SJSA1 (cell line): ENCODE measurements around the gene RBP4. TPM values are rescaled to one million over a fixed set of nuclear protein-coding genes. Genes with fewer than 3 reads are reported as not detected.

Experiments
- DNase-seq, 2 experiments: peaks; one replicate each; pipeline ENCODE4 v3.0.0-alpha.2; 2015 to 2020; ENCODE audit warnings: low spot score in 2 of 2, low read depth in 1 of 2
- H3K27ac ChIP-seq: fragments of 250-450 bp; sonication (Bioruptor Pico); 2 replicates; pipeline ENCODE4 v1.5.1; 2020; ENCODE audit warnings: mild to moderate bottlenecking, moderate library complexity
- H3K27me3 ChIP-seq: fragments of 250-450 bp; sonication (Bioruptor Pico); replicated peaks from 2 replicates; pipeline ENCODE4 v1.5.1; 2020; ENCODE audit warnings: mild to moderate bottlenecking, moderate library complexity
- H3K36me3 ChIP-seq: fragments of 250-450 bp; sonication (Bioruptor Pico); 2 replicates; pipeline ENCODE4 v1.5.1; 2020; ENCODE audit warnings: mild to moderate bottlenecking
- H3K4me1 ChIP-seq: fragments of 250-450 bp; sonication (Bioruptor Pico); replicated peaks from 2 replicates; pipeline ENCODE4 v1.6.1; 2021; ENCODE audit warnings: mild to moderate bottlenecking
- H3K4me3 ChIP-seq: fragments of 250-450 bp; sonication (Bioruptor Pico); 2 replicates; pipeline ENCODE4 v1.5.1; 2020; ENCODE audit warnings: mild to moderate bottlenecking
- H3K9me3 ChIP-seq: fragments of 250-450 bp; sonication (Bioruptor Pico); replicated peaks from 2 replicates; pipeline ENCODE4 v1.5.1; 2020; ENCODE audit warnings: mild to moderate bottlenecking
- total RNA-seq: library from RNA; depleted of rRNA; stranded (reverse); fragments of >200 nt; shearing (Covaris generic); gene quantifications from 2 replicates; pipeline ENCODE4 v1.2.3, GENCODE V29; 2014

Gene RBP4
- total RNA-seq, 1 experiment from 2014 or later, result 19.3 TPM

GRCh38 chr10:93570383-93570782 is 30.7 kb downstream of the RBP4 start:
- Histone ChIP-seq H3K36me3 (no peaks in the 10 kb centered on the region), H3K4me3 (no peak overlapping the region), H3K27me3 (peaks cover 36% of the 10 kb centered on the region), H3K27ac (no peak overlapping the region), H3K4me1 (peaks cover 13% of the 10 kb centered on the region), H3K9me3 (no peaks in the 10 kb centered on the region)
- DNase-seq, result no peak

- H3K27ac ChIP-seq, result no peak overlapping the region
- H3K27me3 ChIP-seq, result peaks cover 31% of the 10 kb centered on the region
Measured at GRCh38 chr10:93568105-93568390, 33.0 kb downstream of the RBP4 start.

GRCh38 chr10:93567277-93568104 is 33.5 kb downstream of the RBP4 start:
- H3K9me3 ChIP-seq, result no peaks in the 10 kb centered on the region
- H3K4me1 ChIP-seq, result peaks cover 13% of the 10 kb centered on the region
- no peak overlapping the region for H3K4me3 ChIP-seq
- H3K27ac ChIP-seq, result no peak overlapping the region
- H3K36me3 ChIP-seq, result no peaks in the 10 kb centered on the region
- H3K27me3 ChIP-seq, result peaks cover 31% of the 10 kb centered on the region
- DNase-seq, result no peak

More at GRCh38 chr10:93568105-93568390, 33.0 kb downstream of the RBP4 start:
- Histone ChIP-seq H3K4me3 (no peak overlapping the region), H3K9me3 (no peaks in the 10 kb centered on the region), H3K36me3 (no peaks in the 10 kb centered on the region), H3K4me1 (peaks cover 13% of the 10 kb centered on the region)
- DNase-seq, result no peak

GRCh38 chr10:93566435-93567276 is 34.4 kb downstream of the RBP4 start, which contains the start of gene FFAR4:
FFAR4 (plus strand) TSS chr10:93566665; CDS start chr10:93566721, 56 bp downstream.
- no peak for DNase-seq
- Histone ChIP-seq H3K9me3 (no peaks in the 10 kb centered on the region), H3K36me3 (no peaks in the 10 kb centered on the region), H3K27me3 (peaks cover 31% of the 10 kb centered on the region), H3K4me3 (peak within 1 kb of the TSS; percentile 21), H3K27ac (no peak within 1 kb of the TSS), H3K4me1 (peaks cover 13% of the 10 kb centered on the region)

DNA sequence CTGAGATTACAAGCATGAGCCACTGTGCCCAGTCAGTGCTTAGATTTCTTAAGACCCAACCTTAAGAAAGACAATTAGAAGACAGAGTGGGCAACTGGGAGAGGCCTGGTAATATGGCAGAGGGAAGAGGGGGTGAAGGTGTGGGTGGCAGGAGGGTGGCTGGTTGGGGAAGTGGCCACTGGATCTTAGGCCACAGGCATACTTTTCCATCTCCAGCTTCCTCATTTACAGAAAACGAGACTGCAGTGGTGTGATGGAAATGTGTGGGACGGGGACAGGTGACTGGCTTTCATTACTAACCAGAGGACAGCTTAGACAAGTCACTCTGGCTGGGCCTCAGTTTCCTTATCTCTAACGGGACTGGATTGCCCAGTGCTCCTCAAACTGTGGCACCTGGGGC is 35.6 kb downstream of the RBP4 start:
- no peak for DNase-seq
- Histone ChIP-seq H3K9me3 (no peaks in the 10 kb centered on the region), H3K36me3 (no peaks in the 10 kb centered on the region), H3K4me3 (no peak overlapping the region), H3K4me1 (peaks cover 13% of the 10 kb centered on the region), H3K27ac (no peak overlapping the region), H3K27me3 (peaks cover 31% of the 10 kb centered on the region)

DNA sequence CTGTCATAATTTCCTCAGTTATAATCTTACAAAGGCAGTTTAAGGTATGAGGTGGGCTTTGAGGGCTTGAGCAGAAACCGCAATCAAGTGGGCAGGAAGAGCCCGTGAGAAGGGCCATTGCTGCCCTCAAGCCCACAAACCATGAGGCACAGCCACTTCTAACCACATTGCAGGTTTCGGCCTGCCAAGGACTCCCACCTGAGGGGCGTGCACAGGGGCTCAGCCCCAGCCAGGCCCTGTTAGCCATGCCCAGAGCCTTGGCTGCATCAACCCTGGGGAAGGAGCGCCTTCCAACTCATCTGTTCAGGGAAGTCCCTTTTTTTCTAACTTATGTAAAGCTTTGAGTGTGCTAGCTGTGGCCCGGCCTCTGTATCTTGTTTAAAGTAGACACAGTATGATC is 40.5 kb downstream of the RBP4 start:
- no peak overlapping the region for H3K27ac ChIP-seq
- no peak overlapping the region for H3K4me3 ChIP-seq
- H3K9me3 ChIP-seq, result no peaks in the 10 kb centered on the region
- no peaks in the 10 kb centered on the region for H3K27me3 ChIP-seq
- no peaks in the 10 kb centered on the region for H3K4me1 ChIP-seq
- H3K36me3 ChIP-seq, result no peaks in the 10 kb centered on the region
- no peak for DNase-seq

- peaks cover 5% of the 10 kb centered on the region for H3K4me1 ChIP-seq
- no peak overlapping the region for H3K27ac ChIP-seq
- DNase-seq, result no peak
- no peak overlapping the region for H3K4me3 ChIP-seq
- no peaks in the 10 kb centered on the region for H3K27me3 ChIP-seq
- H3K9me3 ChIP-seq, result no peaks in the 10 kb centered on the region
- no peaks in the 10 kb centered on the region for H3K36me3 ChIP-seq
Measured at GRCh38 chr10:93559490-93559889, 41.5 kb downstream of the RBP4 start.

GRCh38 chr10:93554760-93555432 is 46.1 kb downstream of the RBP4 start:
- H3K36me3 ChIP-seq, result no peaks in the 10 kb centered on the region
- H3K4me1 ChIP-seq, result peaks cover 5% of the 10 kb centered on the region
- no peak overlapping the region for H3K4me3 ChIP-seq
- H3K27ac ChIP-seq, result no peak overlapping the region
- H3K27me3 ChIP-seq, result no peaks in the 10 kb centered on the region
- peak; percentile 48 to 81 for DNase-seq
- no peaks in the 10 kb centered on the region for H3K9me3 ChIP-seq

GRCh38 chr10:93554316-93554663 is 46.7 kb downstream of the RBP4 start:
- Histone ChIP-seq H3K4me1 (peaks cover 5% of the 10 kb centered on the region), H3K9me3 (no peaks in the 10 kb centered on the region), H3K4me3 (no peak overlapping the region), H3K27me3 (no peaks in the 10 kb centered on the region), H3K27ac (no peak overlapping the region), H3K36me3 (no peaks in the 10 kb centered on the region)
- no peak for DNase-seq

DNA sequence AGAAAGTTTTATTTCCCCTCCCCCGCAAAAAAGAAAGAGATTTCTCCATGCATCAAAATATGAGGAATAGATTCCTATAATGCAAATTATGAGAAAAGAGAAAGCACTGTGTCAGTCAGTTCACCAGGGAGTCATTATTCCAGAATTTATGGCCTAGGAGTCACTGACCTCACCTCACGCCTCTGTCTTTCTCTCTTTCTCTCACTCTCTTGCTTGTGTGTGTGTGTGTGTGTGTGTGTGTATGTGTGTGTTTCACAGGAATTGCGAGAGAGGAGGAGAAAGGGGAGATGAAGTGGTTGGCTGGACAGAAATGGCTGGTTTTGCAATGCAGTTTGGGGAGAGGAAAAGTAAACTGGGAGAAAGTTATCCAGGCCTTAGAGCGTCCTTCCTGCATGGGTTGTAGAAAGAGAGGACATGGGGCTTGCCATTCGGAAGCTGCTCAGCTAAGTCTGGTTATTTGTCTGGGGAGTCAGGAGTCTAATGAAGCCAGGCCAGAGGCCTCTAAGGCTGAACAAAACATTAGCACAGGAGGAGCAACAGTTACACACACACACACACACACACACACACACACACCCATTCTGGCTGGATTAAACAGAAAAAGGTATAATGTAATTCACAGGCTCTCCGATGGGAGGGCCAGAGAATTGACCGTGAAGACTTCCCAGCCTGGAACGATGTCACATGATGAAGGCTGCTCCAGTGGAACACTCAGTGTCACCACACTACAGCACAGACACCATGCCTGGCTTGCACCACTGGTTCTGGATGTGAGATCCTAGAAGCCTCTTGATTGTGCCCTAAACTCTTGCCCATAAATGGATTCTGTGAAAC is 47.3 kb downstream of the RBP4 start:
- peaks cover 10% of the 10 kb centered on the region for H3K4me1 ChIP-seq
- H3K27me3 ChIP-seq, result no peaks in the 10 kb centered on the region
- no peak for DNase-seq
- no peaks in the 10 kb centered on the region for H3K36me3 ChIP-seq
- no peaks in the 10 kb centered on the region for H3K9me3 ChIP-seq
- H3K27ac ChIP-seq, result no peak overlapping the region
- no peak overlapping the region for H3K4me3 ChIP-seq

GRCh38 chr10:93552780-93553179 is 48.3 kb downstream of the RBP4 start:
- Histone ChIP-seq H3K4me3 (no peak overlapping the region), H3K27ac (no peak overlapping the region), H3K27me3 (no peaks in the 10 kb centered on the region), H3K9me3 (no peaks in the 10 kb centered on the region), H3K36me3 (no peaks in the 10 kb centered on the region), H3K4me1 (peaks cover 18% of the 10 kb centered on the region)
- no peak for DNase-seq

- Histone ChIP-seq H3K4me3 (no peak overlapping the region), H3K27ac (no peak overlapping the region), H3K4me1 (peaks cover 18% of the 10 kb centered on the region), H3K36me3 (no peaks in the 10 kb centered on the region), H3K9me3 (no peaks in the 10 kb centered on the region), H3K27me3 (no peaks in the 10 kb centered on the region)
- DNase-seq, result no peak
Measured at GRCh38 chr10:93550606-93551005, 50.4 kb downstream of the RBP4 start.

- Histone ChIP-seq H3K4me3 (no peak overlapping the region), H3K9me3 (no peaks in the 10 kb centered on the region), H3K4me1 (peaks cover 14% of the 10 kb centered on the region), H3K27ac (peak overlapping the region; percentile 41; the same call in 1 of the 2 replicates), H3K36me3 (no peaks in the 10 kb centered on the region), H3K27me3 (no peaks in the 10 kb centered on the region)
- DNase-seq, result peak in 1 of 2 experiments; percentile 54
Measured at GRCh38 chr10:93548376-93549071, 52.5 kb downstream of the RBP4 start.
